GM12864 (cell line): ENCODE data around the gene SFMBT1.

Experiments used
- DNase-seq: peaks from one replicate; pipeline ENCODE4 v3.0.0-alpha.2; 2011; ENCODE audit warnings: low read depth
- H3K4me3 ChIP-seq: 2 replicates; pipeline ENCODE4 v1.5.1; 2011; ENCODE audit warnings: mild to moderate bottlenecking, low read depth, low read length, control low read depth
- CTCF ChIP-seq: IDR thresholded peaks from 2 replicates; pipeline ENCODE4 v1.5.1; 2011; ENCODE audit warnings: low read depth, mild to moderate bottlenecking, moderate library complexity, low read length, control low read depth, inconsistent platforms; ENCODE audit errors: missing control alignments

SFMBT1 gene

GRCh38 chr3:52860424-52860768 lies 185.5 kb downstream of the SFMBT1 start:
- no peak overlapping the region for H3K4me3 ChIP-seq
- no peak for DNase-seq
- no peak for TF ChIP-seq CTCF

- H3K4me3 ChIP-seq, result no peak overlapping the region
- no peak for DNase-seq
- TF ChIP-seq CTCF, result no peak
These were observed 186.0 kb downstream of the SFMBT1 start for GRCh38 chr3:52859686-52860423.

- no peak for TF ChIP-seq CTCF
- H3K4me3 ChIP-seq, result no peak overlapping the region
- DNase-seq, result no peak
These were observed 188.0 kb downstream of the SFMBT1 start for GRCh38 chr3:52857864-52858263.

GRCh38 chr3:52857133-52857532 lies 188.7 kb downstream of the SFMBT1 start:
- TF ChIP-seq CTCF, result no peak
- DNase-seq, result no peak

GRCh38 chr3:52856666-52857065 lies 189.2 kb downstream of the SFMBT1 start:
- no peak for TF ChIP-seq CTCF
- no peak for DNase-seq
- no peak overlapping the region for H3K4me3 ChIP-seq

More at GRCh38 chr3:52857133-52857532, 188.7 kb downstream of the SFMBT1 start:
- no peak overlapping the region for H3K4me3 ChIP-seq

GRCh38 chr3:52854013-52854412 lies 191.9 kb downstream of the SFMBT1 start:
- TF ChIP-seq CTCF, result no peak
- no peak overlapping the region for H3K4me3 ChIP-seq
- no peak for DNase-seq
